IMR-90 (cell line): Measurements from ENCODE around the gene RNU6-9. TPM values are rescaled to one million over a fixed set of nuclear protein-coding genes. Genes with fewer than 3 reads are reported as not detected.

Source experiments
- ATAC-seq: fragments of 200-7000 bp; cut with Tn5 transposase; 2 replicates; pipeline ENCODE4 v1.9.1; 2020; ENCODE audit warnings: low read depth, mild to moderate bottlenecking, moderate library complexity
- BruUV-seq: library from RNA; stranded (reverse); fragments of 400-500 nt; replicated peaks from 2 replicates; lab custom pipeline; 2021; lab: Mats Ljungman, UMichigan
- CTCF ChIA-PET: fragments of 300-600 bp; formaldehyde crosslinking; extraction: SDS; loops from one replicate; lab custom pipeline; 2021; ENCODE audit warnings: antibody characterized with exemption; lab: Yijun Ruan, JAX
- POLR2A ChIA-PET: fragments of 300-600 bp; sonication (Branson Sonifier 250); formaldehyde crosslinking; loops from one replicate; lab custom pipeline; 2022; ENCODE audit warnings: antibody characterized with exemption; ENCODE audit not compliant: unreplicated experiment; lab: Charles Lee
- DNase-seq: peaks from one replicate; pipeline ENCODE4 v3.0.0; 2013
- H2AFZ ChIP-seq: replicated peaks from 2 replicates; pipeline ENCODE3; 2013; ENCODE audit warnings: low read length, mild to moderate bottlenecking; ENCODE audit not compliant: poor library complexity
- H2AK5ac ChIP-seq: 2 replicates; pipeline ENCODE4 v1.6.1; 2013; ENCODE audit warnings: low read depth, low read length, inconsistent platforms
- H2AK9ac ChIP-seq: replicated peaks from 2 replicates; pipeline ENCODE3; 2013; ENCODE audit warnings: mild to moderate bottlenecking, low read depth, low read length, moderate library complexity; ENCODE audit not compliant: poor library complexity
- H2BK120ac ChIP-seq: 2 replicates; pipeline ENCODE4 v1.6.1; 2013; ENCODE audit warnings: low read depth, low read length, inconsistent platforms
- H2BK15ac ChIP-seq: 3 replicates; pipeline ENCODE4 v1.6.1; 2013; ENCODE audit warnings: low read depth, low read length, inconsistent platforms
- H2BK20ac ChIP-seq: 2 replicates; pipeline ENCODE4 v1.6.1; 2013; ENCODE audit warnings: low read depth, mild to moderate bottlenecking, inconsistent platforms, low read length, moderate library complexity
- H2BK5ac ChIP-seq: 2 replicates; pipeline ENCODE4 v1.6.1; 2013; ENCODE audit warnings: mild to moderate bottlenecking, low read depth, low read length, inconsistent platforms; ENCODE audit not compliant: poor library complexity, severe bottlenecking
- H3K14ac ChIP-seq: replicated peaks from 2 replicates; pipeline ENCODE4 v1.6.1; 2013; ENCODE audit warnings: low read depth, low read length, inconsistent platforms
- H3K18ac ChIP-seq: 2 replicates; pipeline ENCODE4 v1.6.1; 2013; ENCODE audit warnings: low read depth, low read length, control low read depth
- H3K23ac ChIP-seq: 2 replicates; pipeline ENCODE4 v1.6.1; 2013; ENCODE audit warnings: low read depth, low read length, inconsistent platforms
- H3K27ac ChIP-seq: 2 replicates; pipeline ENCODE4 v1.5.1; 2013; ENCODE audit warnings: mild to moderate bottlenecking, control low read depth, low read length; ENCODE audit not compliant: insufficient read depth
- H3K27me3 ChIP-seq: 2 replicates; pipeline ENCODE4 v1.6.1; 2013; ENCODE audit warnings: low read length; ENCODE audit not compliant: control insufficient read depth, insufficient read depth
- H3K36me3 ChIP-seq: 2 replicates; pipeline ENCODE4 v1.6.1; 2013; ENCODE audit warnings: low read length, mixed read lengths; ENCODE audit not compliant: control insufficient read depth, insufficient read depth
- H3K4ac ChIP-seq: 2 replicates; pipeline ENCODE4 v1.6.1; 2013; ENCODE audit warnings: low read depth, low read length, inconsistent platforms
- H3K4me1 ChIP-seq: 2 replicates; pipeline ENCODE4 v1.6.1; 2013; ENCODE audit warnings: low read length, mixed read lengths; ENCODE audit not compliant: control insufficient read depth, insufficient read depth
- H3K4me2 ChIP-seq: 2 replicates; pipeline ENCODE4 v1.6.1; 2013; ENCODE audit warnings: low read depth, mild to moderate bottlenecking, control low read depth, low read length, moderate library complexity
- H3K4me3 ChIP-seq: 2 replicates; pipeline ENCODE4 v1.5.1; 2013; ENCODE audit warnings: low read depth, mild to moderate bottlenecking, control low read depth, low read length, moderate library complexity; ENCODE audit not compliant: insufficient read depth
- H3K56ac ChIP-seq: 2 replicates; pipeline ENCODE4 v1.6.1; 2013; ENCODE audit warnings: low read length, inconsistent platforms; ENCODE audit not compliant: insufficient read depth; ENCODE audit errors: extremely low read depth
- H3K79me1 ChIP-seq, 2 experiments: 2 replicates each; pipeline ENCODE4 v1.6.1; 2013; ENCODE audit warnings: low read length in 2 of 2, inconsistent platforms in 1 of 2, low read depth in 1 of 2
- H3K9ac ChIP-seq: 2 replicates; pipeline ENCODE4 v1.6.1; 2013; ENCODE audit warnings: low read depth, low read length, control low read depth
- H3K9me1 ChIP-seq: 2 replicates; pipeline ENCODE4 v1.6.1; 2013; ENCODE audit warnings: low read length, inconsistent platforms; ENCODE audit not compliant: insufficient read depth
- H3K9me3 ChIP-seq: 2 replicates; pipeline ENCODE4 v1.6.1; 2013; ENCODE audit warnings: low read length; ENCODE audit not compliant: control insufficient read depth, insufficient read depth
- H4K20me1 ChIP-seq: 2 replicates; pipeline ENCODE4 v1.6.1; 2013; ENCODE audit warnings: low read length, inconsistent platforms; ENCODE audit not compliant: insufficient read depth
- H4K5ac ChIP-seq: 2 replicates; pipeline ENCODE4 v1.6.1; 2013; ENCODE audit warnings: mild to moderate bottlenecking, low read depth, low read length, control low read depth
- H4K8ac ChIP-seq, 2 experiments: 2 replicates each; pipeline ENCODE4 v1.6.1; 2013; ENCODE audit warnings: low read depth in 2 of 2, low read length in 2 of 2, control low read depth in 1 of 2, inconsistent platforms in 1 of 2
- H4K91ac ChIP-seq: 2 replicates; pipeline ENCODE4 v1.6.1; 2013; ENCODE audit warnings: low read depth, low read length, inconsistent platforms; ENCODE audit not compliant: insufficient read depth
- BHLHE40 ChIP-seq: fragments of 150-350 bp; IDR thresholded peaks from 2 replicates; pipeline ENCODE4 v1.6.1; 2016; ENCODE audit warnings: mild to moderate bottlenecking, low read depth, low read length
- CEBPB ChIP-seq: IDR thresholded peaks from 2 replicates; pipeline ENCODE4 v1.6.1; 2012; ENCODE audit warnings: low read depth, low read length, improper control_type of control experiment
- FOS ChIP-seq: fragments of 150-350 bp; IDR thresholded peaks from 2 replicates; pipeline ENCODE4 v1.6.1; 2016; ENCODE audit warnings: low read depth, low read length
- MAZ ChIP-seq: IDR thresholded peaks from 2 replicates; pipeline ENCODE4 v1.6.1; 2012; ENCODE audit warnings: low read depth, mild to moderate bottlenecking, low read length, improper control_type of control experiment, moderate library complexity, borderline replicate concordance
- MXI1 ChIP-seq: IDR thresholded peaks from 2 replicates; pipeline ENCODE4 v1.6.1; 2012; ENCODE audit warnings: low read depth, mild to moderate bottlenecking, low read length, moderate library complexity, borderline replicate concordance
- NFE2L2 ChIP-seq: fragments of 150-350 bp; IDR thresholded peaks from 2 replicates; pipeline ENCODE4 v1.6.1; 2016; ENCODE audit warnings: low read depth, mild to moderate bottlenecking, low read length
- POLR2A ChIP-seq: IDR thresholded peaks from 2 replicates; pipeline ENCODE4 v1.6.1; 2012; ENCODE audit warnings: mild to moderate bottlenecking, low read depth, low read length
- RAD21 ChIP-seq: IDR thresholded peaks from 2 replicates; pipeline ENCODE4 v1.6.1; 2012; ENCODE audit warnings: low read length, improper control_type of control experiment
- RCOR1 ChIP-seq: IDR thresholded peaks from 2 replicates; pipeline ENCODE4 v1.6.1; 2012; ENCODE audit warnings: mild to moderate bottlenecking, low read length, improper control_type of control experiment; ENCODE audit not compliant: insufficient replicate concordance
- RFX5 ChIP-seq: IDR thresholded peaks from 2 replicates; pipeline ENCODE4 v1.8.0; 2012; ENCODE audit warnings: low read depth, mild to moderate bottlenecking, low read length, moderate library complexity
- SMC3 ChIP-seq: fragments of 150-350 bp; IDR thresholded peaks from 2 replicates; pipeline ENCODE4 v1.6.1; 2016; ENCODE audit warnings: low read depth, mild to moderate bottlenecking, antibody characterized with exemption, low read length, moderate library complexity
- WGBS, 2 experiments: methylation state at CpG; one replicate each; pipeline versions ENCODE4 v1.1.5 to v1.1.7; 2013; ENCODE audit warnings: missing lambda C conversion rate in 2 of 2; ENCODE audit not compliant: insufficient read length in 1 of 2; ENCODE audit errors: extremely low coverage in 2 of 2; 5-methylcytosine and 5-hydroxymethylcytosine counted together
- dilution Hi-C: fragments of 300-500 bp; cut with HindIII; formaldehyde crosslinking; loops from one replicate; pipeline ENCODE4 v1.14.3; 2018; ENCODE audit warnings: low sequenced_read_pairs; ENCODE audit not compliant: unreplicated experiment
- in situ Hi-C: fragments of 300-500 bp; cut with MboI; formaldehyde crosslinking; loops from 3 replicates; pipeline ENCODE4 v1.14.3; 2019; ENCODE audit warnings: low sequenced_read_pairs, inconsistent platforms, mixed read lengths
- intact Hi-C: fragments of 100-400 bp; cut with micrococcal nuclease; formaldehyde crosslinking; loops from 2 replicates; pipeline ENCODE4 v1.10.0; 2022
- polyA plus RNA-seq, 3 experiments: library from polyadenylated mRNA; depleted of rRNA; stranded (reverse); fragments of >200 nt; gene quantifications; 2 replicates each; pipeline ENCODE4 v1.2.3, GENCODE V29; 2012; ENCODE audit warnings: low replicate concordance in 1 of 3
- total RNA-seq: library from RNA; depleted of rRNA; stranded (reverse); fragments of >200 nt; gene quantifications from 2 replicates; pipeline ENCODE4 v1.2.3, GENCODE V29; 2012
- TF ChIP-seq, protein P1 (sequence below): fragments of 150-350 bp; IDR thresholded peaks from 2 replicates; pipeline ENCODE4 v1.6.1; 2016; ENCODE audit warnings: low read depth, mild to moderate bottlenecking, low read length, moderate library complexity, borderline replicate concordance
- TF ChIP-seq, protein P2 (sequence below): fragments of 150-350 bp; IDR thresholded peaks from 2 replicates; pipeline ENCODE4 v1.6.1; 2017; ENCODE audit warnings: mild to moderate bottlenecking, antibody characterized with exemption, low read length, low read depth
- TF ChIP-seq, protein P3 (sequence below): conservative IDR thresholded peaks from 2 replicates; pipeline ENCODE4 v1.5.1; 2012; ENCODE audit warnings: mild to moderate bottlenecking, low read depth, low read length, improper control_type of control experiment

Gene RNU6-9
- total and polyA plus RNA-seq, 2 of the 4 experiments (the other 2 are of a cell fraction), result not detected

DNA sequence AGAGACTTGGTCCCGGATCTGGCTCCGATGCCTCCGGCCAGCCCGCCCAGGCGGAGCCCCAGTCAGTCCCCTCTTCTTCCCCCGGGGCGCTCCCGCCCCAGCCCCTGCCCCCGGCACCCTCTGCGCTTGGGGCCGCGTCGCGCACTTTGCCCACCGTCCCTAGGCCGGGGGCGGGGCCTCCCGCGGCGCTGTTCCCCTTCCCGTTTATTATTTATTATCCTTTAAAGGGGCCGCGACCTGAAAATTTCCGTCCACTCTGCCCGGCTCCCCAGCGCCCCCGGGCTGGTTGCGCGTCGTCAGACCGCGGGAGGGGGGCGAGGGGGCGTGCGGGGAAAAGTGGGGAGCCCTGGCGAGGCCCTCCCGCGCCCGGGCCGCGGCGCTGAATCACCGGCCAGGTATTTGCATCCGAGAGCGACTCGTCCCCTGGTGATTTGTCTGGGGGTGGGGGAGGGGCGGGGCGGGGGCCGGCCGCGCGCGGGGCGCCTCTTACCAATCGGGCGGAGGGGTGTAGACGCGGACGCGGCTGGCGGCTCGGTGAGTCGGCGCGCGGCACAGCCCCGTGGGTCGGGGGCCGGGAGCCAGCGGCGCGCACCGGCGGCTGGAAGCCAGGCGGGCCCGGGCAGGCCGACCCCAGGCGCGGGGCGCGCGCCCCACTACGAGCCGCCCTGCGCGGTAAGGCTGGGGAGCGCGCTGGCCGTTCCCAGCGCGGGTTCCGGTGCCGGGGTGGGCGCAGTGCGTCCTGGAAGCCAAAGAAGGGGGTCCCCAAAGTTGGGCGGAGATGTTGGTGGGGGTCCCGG lies 32.4 kb downstream of the RNU6-9 start, which contains the start of gene ARID3A:
Gene ARID3A, plus strand, starts transcription at position 510 of the 797 bp plus-strand sequence. CDS start 3,494 bp downstream, outside the sequence.
- peak within 1 kb of the TSS; percentile 79 for H2BK120ac ChIP-seq
- peaks cover 5% of the 10 kb centered on the region for H3K4me1 ChIP-seq
- no peaks in the 10 kb centered on the region for H3K9me1 ChIP-seq
- H3K27me3 ChIP-seq, result peaks cover 4% of the 10 kb centered on the region
- H3K4me2 ChIP-seq, result peak within 1 kb of the TSS; percentile 74
- dilution Hi-C loops, result no loop called here
- peak within 1 kb of the TSS; percentile 85 for H4K91ac ChIP-seq
- H4K5ac ChIP-seq, result peak within 1 kb of the TSS; percentile 67
- peak within 1 kb of the TSS; percentile 65 for H3K14ac ChIP-seq
- H3K27ac ChIP-seq, result peak within 1 kb of the TSS; percentile 97
- peak within 1 kb of the TSS; percentile 90 for H2AK5ac ChIP-seq
- H2AK9ac ChIP-seq, result peak within 1 kb of the TSS; percentile 99
- H3K23ac ChIP-seq, result peak within 1 kb of the TSS; percentile 93
- peak within 1 kb of the TSS; percentile 96 for H2BK5ac ChIP-seq
- no TSS peak for BruUV-seq
- H3K36me3 ChIP-seq, result peaks cover 16% of the 10 kb centered on the region
- H2BK15ac ChIP-seq, result peak within 1 kb of the TSS; percentile 76; the same call in 1 of the 3 replicates
- H2BK20ac ChIP-seq, result peak within 1 kb of the TSS; percentile 77
- H3K9ac ChIP-seq, result peak within 1 kb of the TSS; percentile 98
- peak within 1 kb of the TSS; percentile 96 for H3K4me3 ChIP-seq
- 0% methylated on average over 16 of the region's 97 CpGs; no CpG with 5 or more reads in 1 of the 2 experiments for WGBS, 2 experiments
- H3K56ac ChIP-seq, result peak within 1 kb of the TSS; percentile 84
- peak within 1 kb of the TSS; percentile 95 for H2AFZ ChIP-seq
- H4K20me1 ChIP-seq, result peaks cover 10% of the 10 kb centered on the region
- no peaks in the 10 kb centered on the region for H3K9me3 ChIP-seq
- peaks cover 0 to 35% of the 10 kb centered on the region in 2 experiments; a peak in 1 of 4 replicates for H3K79me1 ChIP-seq
- H3K4ac ChIP-seq, result peak within 1 kb of the TSS; percentile 86
- TF ChIP-seq, protein P1, sequence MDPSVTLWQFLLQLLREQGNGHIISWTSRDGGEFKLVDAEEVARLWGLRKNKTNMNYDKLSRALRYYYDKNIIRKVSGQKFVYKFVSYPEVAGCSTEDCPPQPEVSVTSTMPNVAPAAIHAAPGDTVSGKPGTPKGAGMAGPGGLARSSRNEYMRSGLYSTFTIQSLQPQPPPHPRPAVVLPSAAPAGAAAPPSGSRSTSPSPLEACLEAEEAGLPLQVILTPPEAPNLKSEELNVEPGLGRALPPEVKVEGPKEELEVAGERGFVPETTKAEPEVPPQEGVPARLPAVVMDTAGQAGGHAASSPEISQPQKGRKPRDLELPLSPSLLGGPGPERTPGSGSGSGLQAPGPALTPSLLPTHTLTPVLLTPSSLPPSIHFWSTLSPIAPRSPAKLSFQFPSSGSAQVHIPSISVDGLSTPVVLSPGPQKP, result no peak
- no peak for TF ChIP-seq SMC3
- TF ChIP-seq, protein P2, sequence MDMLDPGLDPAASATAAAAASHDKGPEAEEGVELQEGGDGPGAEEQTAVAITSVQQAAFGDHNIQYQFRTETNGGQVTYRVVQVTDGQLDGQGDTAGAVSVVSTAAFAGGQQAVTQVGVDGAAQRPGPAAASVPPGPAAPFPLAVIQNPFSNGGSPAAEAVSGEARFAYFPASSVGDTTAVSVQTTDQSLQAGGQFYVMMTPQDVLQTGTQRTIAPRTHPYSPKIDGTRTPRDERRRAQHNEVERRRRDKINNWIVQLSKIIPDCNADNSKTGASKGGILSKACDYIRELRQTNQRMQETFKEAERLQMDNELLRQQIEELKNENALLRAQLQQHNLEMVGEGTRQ, result no peak
- TF ChIP-seq FOS, result no peak
- no peak for TF ChIP-seq BHLHE40
- TF ChIP-seq POLR2A, result peak; percentile 59
- TF ChIP-seq MAZ, result peak; percentile 91
- no peak for TF ChIP-seq RFX5
- TF ChIP-seq CEBPB, result no peak
- no peak for TF ChIP-seq NFE2L2
- TF ChIP-seq RAD21, result no peak
- TF ChIP-seq MXI1, result peak; percentile 52; the same call in 1 of the 2 replicates
- TF ChIP-seq RCOR1, result no peak
- TF ChIP-seq, protein P3, sequence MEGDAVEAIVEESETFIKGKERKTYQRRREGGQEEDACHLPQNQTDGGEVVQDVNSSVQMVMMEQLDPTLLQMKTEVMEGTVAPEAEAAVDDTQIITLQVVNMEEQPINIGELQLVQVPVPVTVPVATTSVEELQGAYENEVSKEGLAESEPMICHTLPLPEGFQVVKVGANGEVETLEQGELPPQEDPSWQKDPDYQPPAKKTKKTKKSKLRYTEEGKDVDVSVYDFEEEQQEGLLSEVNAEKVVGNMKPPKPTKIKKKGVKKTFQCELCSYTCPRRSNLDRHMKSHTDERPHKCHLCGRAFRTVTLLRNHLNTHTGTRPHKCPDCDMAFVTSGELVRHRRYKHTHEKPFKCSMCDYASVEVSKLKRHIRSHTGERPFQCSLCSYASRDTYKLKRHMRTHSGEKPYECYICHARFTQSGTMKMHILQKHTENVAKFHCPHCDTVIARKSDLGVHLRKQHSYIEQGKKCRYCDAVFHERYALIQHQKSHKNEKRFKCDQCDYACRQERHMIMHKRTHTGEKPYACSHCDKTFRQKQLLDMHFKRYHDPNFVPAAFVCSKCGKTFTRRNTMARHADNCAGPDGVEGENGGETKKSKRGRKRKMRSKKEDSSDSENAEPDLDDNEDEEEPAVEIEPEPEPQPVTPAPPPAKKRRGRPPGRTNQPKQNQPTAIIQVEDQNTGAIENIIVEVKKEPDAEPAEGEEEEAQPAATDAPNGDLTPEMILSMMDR, result 0 out of 2 replicates have a peak, but pooled peaks have one; percentile 4
- ChIA-PET CTCF (no interaction called here), POLR2A (no interaction called here)
- peak within 1 kb of the TSS; percentile 85 for H3K18ac ChIP-seq
- peak within 1 kb of the TSS; percentile 57 to 60; a peak in 3 of 4 replicates for H4K8ac ChIP-seq
- intact Hi-C loops, result loop anchor here (1.0 to 2.0 kb wide), 2 partner anchors 57 to 315 kb away; partner anchors contain the start of gene ATP5F1D
- ATAC-seq (peak; percentile 73), DNase-seq (peak; percentile 82)
- in situ Hi-C loops, result no loop called here
